GM18499 (cell line): ENCODE data around the gene MAP3K3.
A peak's percentile ranks its signal among the peaks of the same experiment; 100 is the strongest.
"Not testable (repeated sequence)": the region's sequence is repeated elsewhere in the genome, so short reads cannot be mapped to it uniquely, and the experiment has no call there.

ENCODE experiments used
- ATAC-seq: cut with Tn5 transposase; IDR thresholded peaks from one replicate; pipeline ENCODE4 v1.9.1; 2021; ENCODE audit warnings: moderate number of reproducible peaks; ENCODE audit not compliant: insufficient read depth, unreplicated experiment

Gene MAP3K3

DNA sequence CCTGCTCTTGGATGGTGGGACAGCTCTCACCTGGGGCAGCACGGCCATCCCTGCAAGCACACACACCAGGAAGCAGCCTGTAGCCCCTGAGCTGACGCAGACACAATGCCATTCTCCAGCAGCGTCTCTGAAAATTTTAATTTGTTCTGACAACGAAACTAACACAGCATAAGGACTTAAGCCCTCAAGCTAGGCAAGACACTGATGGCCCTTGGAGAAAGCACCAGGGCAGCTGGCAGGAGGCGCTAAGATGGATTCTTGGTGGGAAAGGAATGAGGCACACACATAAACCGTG lies 80.5 kb downstream of the MAP3K3 start:
- no peak for ATAC-seq

DNA sequence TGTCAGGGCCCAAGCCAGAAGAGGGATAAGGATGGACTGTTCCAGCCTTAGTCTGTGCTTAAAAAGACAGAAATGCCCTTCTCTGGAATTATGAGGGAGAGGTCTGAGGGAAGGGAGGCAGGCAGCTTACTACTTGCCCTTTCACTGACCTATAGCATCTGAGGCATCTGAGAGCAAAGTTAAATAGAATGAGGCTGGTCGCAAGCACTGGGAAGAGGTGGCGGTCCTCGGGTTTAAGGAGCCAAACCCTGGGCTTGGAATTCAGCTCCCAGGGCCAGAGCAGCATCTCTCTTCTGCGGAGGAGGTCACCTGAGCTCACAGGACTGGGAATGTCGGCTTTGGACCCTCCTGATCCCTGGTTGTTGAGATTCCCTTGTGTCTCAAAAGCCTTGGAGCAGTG lies 80.8 kb downstream of the MAP3K3 start:
- no peak for ATAC-seq

DNA sequence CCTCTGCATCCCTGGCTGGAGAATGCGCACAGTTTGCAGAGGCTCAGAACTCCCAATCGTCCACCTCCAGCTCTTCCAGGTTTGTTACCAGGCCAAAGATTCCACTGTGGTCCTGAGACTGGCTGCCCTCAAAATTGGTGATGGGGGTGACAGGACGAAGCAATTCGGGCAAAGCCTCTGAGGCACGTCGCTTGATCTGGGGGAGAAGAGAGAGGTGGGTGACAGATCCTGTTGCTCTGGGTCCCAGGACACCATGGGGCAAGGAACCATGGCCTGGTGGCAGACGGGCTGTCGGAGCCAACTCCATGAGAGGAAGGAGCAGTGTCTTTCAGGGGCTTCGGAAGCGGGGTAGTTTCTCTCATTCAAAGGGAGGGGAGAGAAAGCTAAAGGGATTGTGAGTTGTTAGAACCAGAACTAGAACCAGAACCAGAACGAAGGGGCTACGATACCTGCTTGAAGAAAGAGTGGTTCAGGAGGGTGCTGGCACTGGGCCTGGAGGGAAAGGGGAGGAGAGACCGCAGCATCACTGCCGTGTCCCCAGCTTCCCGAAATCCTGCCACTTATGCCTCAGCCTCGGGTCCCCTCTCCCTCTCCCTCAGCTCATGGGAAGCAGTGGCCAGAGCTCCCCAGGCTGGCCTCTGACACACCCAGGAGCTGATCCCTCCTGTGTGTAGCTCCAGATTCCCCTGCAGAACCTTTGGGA lies 81.5 kb downstream of the MAP3K3 start:
- no peak for ATAC-seq

DNA sequence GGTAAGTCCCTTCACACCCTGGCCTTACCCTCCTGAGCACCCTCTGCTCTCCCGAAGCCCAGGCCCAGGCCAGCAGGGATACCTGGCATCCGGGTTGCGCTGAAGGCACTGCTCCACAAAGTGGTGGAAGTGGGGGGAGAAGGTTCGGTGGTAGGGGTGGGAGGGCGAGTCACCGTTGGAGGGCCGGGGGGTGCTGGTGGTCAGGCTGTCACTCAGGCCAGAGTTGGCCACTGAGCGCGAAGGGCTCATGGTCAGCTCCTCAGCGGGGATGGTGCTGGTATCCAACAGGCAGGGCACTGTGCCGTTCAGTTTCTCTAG lies 82.0 kb downstream of the MAP3K3 start:
- no peak for ATAC-seq

DNA sequence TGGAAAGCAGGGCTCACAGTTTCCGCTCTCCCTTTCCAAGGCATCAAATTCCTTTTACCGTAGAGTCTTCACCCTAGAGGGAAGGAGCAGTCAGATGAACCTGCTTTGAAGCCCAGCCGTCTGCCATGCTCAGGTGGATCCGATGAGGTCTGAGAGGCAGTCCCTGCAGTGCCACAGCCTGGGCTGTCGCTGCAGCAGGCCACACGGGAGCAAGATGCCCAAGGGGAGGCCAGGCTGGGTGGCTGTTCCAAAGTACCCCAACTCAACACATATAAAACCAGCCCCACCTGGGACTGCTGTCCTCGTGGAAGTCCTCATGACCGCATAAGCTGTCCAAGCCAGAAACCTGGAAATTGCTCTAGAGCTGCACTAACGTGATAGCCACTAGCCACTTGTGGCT lies 82.6 kb downstream of the MAP3K3 start:
- no peak for ATAC-seq

DNA sequence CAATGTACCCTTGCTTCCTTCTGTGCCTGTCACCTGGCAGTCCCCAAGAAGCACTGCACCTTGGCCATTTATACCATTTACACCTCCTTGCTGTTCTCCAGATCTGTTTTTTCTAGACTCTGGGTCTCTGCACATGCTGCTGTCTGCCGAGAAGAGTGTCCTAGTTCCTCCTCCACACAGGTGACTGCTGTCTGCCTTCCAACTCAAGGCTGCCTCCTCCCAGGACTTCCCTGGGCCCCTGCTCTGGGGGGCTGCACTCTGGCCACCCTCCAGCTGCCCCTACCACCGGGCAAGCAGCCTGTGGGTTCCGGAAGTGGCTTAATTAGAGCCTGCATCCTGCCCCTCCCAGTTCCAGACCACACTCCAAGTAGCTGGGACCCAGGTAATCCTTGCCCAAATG lies 83.4 kb downstream of the MAP3K3 start:
- no peak for ATAC-seq

DNA sequence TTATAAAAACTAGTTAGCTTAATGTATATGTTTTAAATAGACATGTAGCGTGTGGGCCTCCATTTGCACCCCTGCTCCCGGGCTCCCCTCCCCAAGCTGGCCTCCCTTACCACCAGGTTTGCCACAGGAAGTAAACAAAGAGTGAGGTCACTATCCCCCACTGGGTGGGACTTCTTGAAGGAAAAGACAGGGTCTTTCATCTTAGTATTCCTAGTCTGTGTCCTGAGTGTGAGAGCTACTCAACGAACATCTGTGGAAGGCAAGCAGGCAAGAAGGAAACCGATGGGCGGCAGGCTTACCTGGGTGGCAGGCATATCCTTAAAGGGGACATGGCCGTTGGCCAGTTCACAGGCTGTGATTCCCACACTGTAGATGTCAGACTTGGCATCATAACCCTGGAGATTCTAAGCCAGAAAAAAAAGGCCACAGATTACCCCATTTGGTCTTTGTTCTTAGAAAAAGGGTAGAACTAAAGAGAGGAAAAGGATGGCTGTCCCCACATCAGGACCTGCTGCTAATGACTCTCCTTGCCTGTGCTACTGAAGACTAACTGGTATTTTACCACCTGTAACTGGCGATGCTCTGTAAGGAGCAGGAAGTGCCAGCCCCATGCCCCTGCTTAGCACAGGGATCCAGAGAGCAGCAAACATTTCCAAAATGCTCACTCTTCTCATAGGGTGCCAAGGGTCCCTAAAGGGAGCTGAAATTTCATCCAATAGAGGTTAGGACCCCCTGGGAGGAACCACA lies 84.3 kb downstream of the MAP3K3 start:
- no peak for ATAC-seq

DNA sequence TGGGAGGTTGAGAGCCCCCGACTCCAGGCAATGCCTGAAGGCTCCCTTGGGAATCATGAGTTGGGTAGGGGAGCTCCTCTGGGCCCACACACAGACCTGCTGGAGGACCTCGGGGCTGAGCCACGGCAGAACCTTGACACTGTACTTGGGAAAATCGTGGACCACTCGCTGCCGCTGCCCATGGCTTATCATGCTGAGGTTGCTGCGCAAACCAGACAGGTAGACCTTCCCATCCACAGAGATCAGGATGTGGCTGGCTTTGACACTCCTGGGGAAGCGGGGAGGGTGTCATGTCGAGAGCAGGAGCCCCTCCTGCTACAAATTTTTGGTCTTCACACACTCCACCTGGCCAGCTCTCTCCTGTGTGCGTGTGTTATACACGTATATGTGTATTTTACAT lies 84.9 kb downstream of the MAP3K3 start:
- ATAC-seq = no peak

DNA sequence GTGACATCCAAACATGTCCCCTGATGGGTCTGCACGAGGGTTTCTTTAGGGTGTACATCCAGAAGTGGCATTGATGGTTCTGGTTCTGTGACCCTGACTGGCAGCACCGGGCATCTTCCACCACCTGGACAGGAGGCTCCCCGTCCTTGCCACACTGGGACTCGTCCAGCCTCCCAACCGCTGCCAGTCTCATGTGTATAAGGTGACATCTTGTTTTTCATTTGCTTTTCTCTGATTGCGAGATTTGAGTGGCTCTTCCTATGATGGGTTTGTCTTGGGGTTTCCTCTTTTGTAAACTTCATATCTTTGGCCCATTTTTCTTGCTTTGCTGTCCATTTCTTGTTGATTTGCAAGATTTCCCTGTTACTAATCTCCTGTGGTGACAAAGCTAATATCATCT lies 86.9 kb downstream of the MAP3K3 start:
- no peak for ATAC-seq

DNA sequence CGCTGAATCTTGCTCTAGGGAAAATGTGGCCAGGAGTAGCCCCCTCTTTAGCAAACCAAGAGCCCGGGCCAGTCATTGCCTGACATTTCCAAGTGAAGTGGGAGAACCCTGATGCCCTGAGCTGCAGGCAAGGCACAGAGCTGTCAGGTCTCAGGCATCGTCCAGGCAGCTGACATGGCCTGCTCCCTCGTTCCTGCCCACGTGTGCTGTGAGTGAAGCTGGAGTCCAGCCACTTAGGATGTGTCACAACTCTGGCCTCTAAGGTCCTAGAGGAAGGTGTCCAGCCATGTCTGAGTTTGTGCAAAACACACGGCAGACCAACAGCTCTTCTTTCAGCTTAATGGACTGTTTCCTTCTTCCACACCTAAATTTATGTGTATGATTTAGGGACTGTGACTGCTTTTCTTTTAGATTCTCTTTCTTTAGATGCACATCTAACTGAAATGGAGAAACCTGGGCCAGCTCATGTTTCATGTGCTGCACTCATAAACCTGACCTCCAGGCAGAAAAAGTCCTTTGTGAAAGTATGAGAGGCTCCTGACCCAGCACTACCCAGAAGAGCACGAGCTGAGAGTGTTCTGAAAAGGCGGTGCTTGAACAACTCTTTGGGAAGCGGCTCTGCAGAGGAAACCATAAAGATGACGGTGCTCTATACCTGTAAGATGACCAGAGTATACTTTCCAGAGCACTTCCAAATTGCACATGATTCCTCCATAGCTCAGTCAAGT lies 92.5 kb downstream of the MAP3K3 start:
- ATAC-seq = no peak

DNA sequence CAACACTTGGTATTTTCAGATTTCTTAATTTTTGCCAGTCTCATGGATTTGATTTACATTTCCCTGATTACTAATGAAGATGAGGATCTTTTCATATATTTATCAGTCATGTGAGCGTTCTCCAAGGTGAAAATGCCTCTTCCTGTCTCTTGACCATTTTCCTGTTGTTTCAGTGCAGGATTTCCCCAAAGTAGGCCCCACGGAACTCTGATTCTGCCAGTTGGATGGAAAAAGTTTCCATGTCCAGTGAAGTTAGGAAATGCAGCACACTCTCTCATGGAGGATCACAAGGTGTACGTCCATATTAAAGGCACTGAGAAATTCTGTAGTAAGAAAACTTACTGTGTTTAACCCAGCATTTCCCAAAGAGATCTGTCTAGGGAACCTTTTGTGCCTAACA lies 94.2 kb downstream of the MAP3K3 start:
- no peak for ATAC-seq

DNA sequence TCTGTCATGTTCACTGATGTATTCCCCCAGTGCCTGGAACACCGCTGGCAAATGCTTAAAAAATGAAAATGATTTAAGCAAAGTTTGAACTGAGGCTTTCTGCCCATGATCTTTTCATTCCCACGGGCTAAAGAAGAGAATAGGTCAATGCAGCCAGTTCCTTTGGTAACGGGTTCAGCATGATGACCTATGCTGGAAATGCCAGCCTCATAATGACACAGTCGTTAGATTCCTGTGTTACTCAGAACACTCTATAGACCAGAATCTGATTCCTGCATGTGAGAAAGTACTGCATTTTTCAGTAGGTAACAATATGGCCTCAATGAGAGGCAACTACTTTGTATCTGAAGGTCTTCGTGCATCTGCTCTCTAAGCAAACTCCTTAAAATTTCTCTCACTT lies 96.8 kb downstream of the MAP3K3 start:
- ATAC-seq = no peak

DNA sequence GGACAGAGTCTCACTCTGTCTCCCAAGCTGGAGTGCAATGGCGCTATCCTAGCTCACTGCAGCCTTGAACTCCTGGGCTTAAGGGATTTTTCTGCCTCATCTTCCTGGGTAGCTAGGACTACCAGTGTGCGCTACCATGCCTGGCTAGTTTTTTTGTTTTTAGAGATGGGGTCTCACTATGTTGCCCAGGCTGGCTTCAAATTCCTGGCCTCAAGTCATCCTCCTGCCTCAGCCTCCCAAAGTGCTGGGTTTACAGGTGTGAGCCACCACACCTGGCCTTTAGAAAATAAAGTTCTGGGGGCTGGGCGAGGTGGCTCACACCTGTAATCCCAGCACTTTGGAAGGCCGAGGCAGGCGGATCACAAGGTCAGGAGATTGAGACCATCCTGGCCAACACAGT lies 98.0 kb downstream of the MAP3K3 start:
- ATAC-seq = not testable (repeated sequence)

DNA sequence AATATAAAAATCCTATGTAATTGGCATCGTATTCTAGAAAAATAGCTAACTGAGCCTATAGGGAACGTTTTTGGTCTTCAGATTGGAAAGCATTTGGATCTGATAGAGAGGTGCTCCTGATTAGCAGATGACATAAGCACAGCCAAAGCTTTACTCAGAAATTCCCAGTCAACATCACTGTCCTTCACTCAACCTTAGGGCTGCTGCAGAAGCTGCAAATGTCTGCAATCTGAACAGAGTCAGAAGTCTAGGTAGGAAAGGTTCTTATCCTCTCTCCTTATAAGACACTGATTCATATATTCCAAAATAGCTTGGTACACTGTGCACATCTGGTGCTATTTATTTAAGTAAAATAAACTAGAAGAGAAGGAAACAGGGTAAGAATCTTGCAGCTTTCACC lies 100.2 kb downstream of the MAP3K3 start:
- ATAC-seq = no peak

DNA sequence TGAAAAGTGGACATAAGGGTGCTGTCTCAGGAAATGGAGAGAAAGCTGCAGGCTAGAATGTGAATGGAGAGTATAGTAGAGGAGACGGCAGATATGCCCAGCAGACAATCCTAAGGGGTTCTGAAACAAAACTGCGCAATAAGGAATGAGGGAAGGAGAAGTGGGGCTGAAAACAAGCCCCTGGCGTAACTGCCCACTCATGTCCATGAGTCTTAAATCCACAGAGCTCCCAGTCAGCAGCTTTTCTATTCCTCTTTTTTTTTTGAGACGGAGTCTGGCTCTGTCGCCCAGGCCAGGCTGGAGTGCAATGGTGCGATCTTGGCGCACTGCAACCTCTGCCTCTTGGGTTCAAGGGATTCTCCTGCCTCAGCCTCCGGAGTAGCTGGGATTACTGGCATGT lies 113.5 kb downstream of the MAP3K3 start:
- no peak for ATAC-seq

DNA sequence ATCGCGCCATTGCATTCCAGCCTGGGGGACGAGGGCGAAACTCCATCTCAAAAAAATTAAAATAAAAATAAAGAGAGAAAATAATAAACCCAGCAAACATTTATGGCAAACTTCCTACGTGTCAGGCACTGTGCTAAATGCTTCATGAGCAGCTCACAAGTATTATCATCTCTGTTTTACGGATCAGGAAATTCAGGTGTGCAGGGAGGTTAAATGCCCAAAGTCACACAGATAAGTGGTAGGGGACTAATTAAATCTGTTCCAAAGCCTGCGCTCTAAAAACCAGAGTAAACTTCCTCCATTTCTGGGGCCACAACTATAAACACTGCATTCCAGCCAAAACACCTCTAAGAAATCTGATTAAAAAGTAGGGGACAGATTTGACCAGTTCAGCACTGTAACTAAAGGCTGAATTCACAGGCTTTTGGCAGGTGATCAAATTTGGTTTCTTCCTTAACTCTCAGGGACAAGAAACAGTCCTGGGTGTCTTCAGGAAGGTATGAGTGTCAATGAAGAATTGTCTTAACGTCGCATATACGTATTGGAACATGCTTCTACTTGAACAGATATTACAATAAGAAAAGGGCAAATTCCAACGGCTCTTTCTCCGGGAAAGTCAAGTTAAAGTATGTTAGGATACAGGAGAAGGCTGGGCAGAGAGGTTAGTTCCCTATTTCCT lies 118.4 kb downstream of the MAP3K3 start:
- no peak for ATAC-seq

DNA sequence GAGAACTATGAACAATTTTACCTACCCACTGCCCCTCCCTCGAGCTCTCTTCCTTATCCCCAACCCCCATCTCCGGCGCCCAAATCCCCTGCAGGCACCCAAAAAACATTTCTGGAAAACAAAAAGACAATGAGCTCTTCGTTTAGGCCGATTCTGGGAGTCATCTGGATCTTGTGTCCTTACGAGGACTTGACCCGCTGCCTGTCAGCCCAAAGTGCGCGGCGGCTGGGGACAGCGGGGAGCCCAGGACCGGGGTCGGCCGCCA lies 118.9 kb downstream of the MAP3K3 start:
- peak; percentile 9 for ATAC-seq

DNA sequence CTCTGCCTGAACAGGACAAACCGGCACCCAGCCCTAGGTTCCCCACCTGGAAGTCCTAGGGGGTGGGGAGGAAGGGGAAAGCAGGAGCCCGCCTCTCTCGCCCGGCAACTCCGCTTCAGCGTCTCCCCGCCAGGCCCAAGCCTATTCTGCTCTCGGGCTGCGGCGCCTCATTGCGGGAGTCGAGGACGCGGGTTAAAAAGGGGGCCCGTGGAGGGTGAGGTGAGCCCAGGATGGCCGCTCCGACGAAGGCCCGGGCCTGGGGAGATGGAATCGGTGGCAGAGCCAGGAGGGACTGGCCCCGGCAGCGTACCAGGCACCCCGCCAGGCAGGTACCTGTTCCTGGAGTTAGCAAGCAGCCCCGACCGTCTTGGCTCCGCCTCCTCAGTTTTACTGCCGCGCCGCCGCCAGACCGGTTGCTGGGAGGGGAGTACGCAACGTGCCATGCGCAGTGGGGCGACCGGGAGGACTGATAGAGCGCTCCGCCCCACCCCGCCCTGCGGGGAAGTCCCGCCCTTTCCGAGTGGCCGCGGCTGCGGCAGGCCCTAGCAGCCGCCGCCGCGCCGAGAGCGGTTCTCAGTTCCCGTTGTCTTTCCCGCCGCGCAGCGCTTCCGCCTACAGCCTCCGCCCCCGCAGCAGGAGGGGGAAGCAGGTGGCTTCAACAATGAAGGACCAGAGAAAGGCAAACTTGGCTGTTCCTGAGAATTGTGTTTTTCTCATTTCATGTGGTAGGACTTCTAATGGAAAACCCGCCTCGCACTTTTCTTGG lies 119.4 kb downstream of the MAP3K3 start, which contains the start of gene STRADA:
Gene STRADA (minus strand): TSS at position 392 of the 766 bp plus-strand sequence. CDS start 13,430 bp downstream, outside the sequence.
- peak; percentile 48 for ATAC-seq
